VCaP (cell line): ENCODE data around the gene TOLLIP.

Source experiments
- H3K27ac ChIP-seq: fragments of 450-650 bp; 2 replicates; pipeline ENCODE4 v1.5.1; 2017
- TF ChIP-seq, protein P1 (sequence below): fragments of 450-650 bp; conservative IDR thresholded peaks from 2 replicates; pipeline ENCODE4 v1.5.1; 2017; ENCODE audit warnings: mild to moderate bottlenecking, moderate library complexity

TOLLIP gene

DNA sequence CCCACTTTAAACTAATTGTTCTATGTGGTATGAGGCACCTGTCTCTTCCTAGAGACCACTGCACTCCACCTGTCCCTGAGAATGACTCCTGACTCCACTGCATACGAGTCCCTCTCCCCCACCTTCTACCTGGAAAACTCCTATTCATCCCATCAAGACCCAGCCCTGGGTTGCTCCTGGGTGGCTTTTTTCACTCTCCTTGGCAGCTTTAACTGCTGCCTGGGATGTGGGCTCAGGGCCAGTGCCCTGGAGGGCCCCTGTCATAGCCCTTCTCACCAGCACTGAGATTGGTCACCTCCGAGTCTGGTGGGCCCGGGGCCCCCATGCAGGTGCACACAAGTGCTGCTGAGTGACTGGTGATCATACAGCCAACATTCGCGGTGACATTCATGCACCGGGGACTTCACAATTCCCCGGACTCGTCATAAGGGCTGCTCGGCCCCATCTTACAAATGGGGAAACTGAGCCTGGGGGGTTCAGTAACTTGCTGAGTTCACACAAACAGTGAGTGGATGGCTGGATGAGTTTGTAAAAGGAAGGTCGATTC is 25.9 kb upstream of the TOLLIP start:
- TF ChIP-seq, protein P1, sequence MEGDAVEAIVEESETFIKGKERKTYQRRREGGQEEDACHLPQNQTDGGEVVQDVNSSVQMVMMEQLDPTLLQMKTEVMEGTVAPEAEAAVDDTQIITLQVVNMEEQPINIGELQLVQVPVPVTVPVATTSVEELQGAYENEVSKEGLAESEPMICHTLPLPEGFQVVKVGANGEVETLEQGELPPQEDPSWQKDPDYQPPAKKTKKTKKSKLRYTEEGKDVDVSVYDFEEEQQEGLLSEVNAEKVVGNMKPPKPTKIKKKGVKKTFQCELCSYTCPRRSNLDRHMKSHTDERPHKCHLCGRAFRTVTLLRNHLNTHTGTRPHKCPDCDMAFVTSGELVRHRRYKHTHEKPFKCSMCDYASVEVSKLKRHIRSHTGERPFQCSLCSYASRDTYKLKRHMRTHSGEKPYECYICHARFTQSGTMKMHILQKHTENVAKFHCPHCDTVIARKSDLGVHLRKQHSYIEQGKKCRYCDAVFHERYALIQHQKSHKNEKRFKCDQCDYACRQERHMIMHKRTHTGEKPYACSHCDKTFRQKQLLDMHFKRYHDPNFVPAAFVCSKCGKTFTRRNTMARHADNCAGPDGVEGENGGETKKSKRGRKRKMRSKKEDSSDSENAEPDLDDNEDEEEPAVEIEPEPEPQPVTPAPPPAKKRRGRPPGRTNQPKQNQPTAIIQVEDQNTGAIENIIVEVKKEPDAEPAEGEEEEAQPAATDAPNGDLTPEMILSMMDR = no peak
- no peak overlapping the region for H3K27ac ChIP-seq

DNA sequence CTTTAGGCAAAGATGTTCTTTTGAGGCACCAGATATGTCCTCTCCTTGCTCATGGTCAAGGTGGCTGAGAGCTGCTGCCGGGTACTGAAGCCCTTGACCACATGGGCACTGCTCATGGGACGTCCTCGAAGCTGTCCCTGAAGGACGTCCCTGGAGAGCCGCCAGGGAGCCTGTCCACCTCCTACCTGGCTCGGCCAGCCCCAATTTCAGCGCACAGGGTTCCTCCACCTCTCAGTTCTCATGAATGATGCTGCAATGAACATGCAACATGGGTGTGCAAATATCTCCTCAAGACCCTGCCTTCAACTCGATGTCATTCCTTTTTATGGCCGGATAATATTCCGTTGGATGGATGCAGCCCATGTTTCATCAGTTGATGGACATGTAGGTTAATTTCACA is 24.4 kb upstream of the TOLLIP start:
- TF ChIP-seq, protein P1 = no peak

DNA sequence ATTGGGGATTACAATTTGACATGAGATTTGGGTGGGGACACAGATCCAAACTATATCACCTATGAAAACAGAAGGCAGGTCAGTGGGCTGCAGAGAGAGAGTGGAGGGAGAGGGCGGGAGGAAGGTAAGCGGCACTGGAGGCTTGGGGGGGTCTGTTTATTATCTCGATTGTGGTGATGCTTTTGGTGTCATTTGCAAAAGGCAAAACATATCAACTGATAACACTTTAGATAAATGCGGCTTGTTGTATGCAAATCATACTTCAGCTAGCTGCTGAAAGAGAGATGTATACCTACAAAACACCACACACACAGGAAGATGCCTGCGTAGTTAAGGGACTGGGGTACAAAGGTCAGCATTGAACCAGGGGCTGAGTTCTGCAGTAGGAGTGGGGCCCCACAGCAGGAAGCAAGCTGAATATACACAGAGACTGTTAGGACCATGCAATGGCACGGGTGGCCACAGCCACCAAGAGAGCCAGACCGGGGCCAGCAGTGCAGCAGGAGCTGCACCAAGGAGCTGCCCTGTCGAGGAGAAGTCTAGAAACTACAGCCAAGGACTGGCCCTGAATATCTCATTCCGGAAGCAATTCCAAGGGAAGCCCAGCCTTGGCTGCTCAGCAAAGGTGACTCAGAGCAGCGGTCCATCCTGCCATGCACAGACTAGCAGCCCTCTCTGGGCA is 23.8 kb upstream of the TOLLIP start:
- TF ChIP-seq, protein P1 = no peak
- no peak overlapping the region for H3K27ac ChIP-seq

More for the DNA sequence above, 24.4 kb upstream of the TOLLIP start:
- no peak overlapping the region for H3K27ac ChIP-seq

DNA sequence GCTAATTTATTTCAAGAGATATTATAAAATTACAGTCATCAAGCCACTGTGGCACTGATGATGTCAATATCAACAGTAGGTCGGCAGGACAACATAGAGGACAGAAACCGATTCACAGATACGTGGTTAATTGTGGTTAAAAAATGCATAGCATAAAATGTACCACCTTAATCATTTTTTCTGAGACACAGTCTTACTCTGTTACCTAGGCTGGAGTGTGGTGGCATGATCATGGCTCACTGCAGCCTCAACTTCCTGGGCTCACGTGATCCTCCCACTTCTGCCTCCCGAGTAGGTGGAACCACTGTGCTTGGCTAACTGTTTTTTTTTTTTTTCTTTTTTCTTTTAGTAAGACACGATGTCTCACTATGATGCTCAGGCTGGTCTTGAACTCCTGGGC is 21.0 kb upstream of the TOLLIP start:
- TF ChIP-seq, protein P1 = no peak
- H3K27ac ChIP-seq = no peak overlapping the region

DNA sequence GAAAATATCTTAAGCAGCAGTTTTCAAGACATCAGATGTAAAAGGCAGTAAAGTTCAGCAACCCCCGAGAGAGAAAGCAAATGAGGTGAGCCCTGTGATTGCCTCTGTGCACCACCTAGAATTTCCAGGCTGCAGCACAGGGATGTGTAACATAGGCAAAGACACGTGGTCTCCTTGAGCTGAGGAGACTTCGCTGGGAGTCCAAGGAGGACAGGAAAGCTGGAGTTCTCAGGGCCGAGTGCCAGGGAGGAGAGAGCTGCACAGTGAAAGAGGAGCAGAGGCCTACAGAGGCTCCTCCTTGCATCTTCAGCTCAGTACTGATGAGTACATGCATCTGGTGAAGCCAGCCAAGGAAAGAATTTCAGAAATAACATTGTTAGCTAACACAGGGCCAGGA is 17.6 kb upstream of the TOLLIP start:
- peak overlapping the region; percentile 25; the same call in 1 of the 2 replicates for H3K27ac ChIP-seq
- TF ChIP-seq, protein P1 = no peak

DNA sequence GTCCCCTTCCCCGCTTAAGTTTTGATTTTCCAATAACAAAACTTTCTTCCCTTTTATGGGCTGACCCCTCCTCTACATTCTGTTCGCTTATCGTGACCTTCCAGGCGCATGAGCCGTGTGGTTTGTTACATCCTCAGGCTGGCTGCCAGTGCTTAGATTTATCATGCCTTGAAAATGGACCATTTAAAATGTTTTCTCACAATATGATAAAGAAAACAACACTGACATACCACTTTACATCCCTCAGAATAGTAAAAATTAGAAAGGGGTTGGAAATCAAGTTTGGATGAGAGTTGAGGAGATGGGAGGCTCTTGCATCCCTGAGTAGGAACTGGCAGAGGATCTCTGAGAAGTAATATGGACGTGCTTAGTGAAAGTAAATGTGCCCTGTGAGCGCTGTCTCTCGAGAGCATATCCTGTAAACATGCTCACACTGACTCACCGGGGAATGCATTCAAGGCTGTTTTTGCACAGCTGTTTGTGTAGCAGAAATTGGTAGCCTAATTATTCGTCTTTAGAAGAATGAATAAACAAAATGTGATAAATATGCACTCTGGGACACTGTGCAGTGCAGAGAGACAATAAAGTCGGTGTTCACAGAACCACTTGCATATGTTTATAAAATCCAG is 17.1 kb upstream of the TOLLIP start:
- peak overlapping the region; percentile 25; the same call in 1 of the 2 replicates for H3K27ac ChIP-seq
- TF ChIP-seq, protein P1 = no peak

DNA sequence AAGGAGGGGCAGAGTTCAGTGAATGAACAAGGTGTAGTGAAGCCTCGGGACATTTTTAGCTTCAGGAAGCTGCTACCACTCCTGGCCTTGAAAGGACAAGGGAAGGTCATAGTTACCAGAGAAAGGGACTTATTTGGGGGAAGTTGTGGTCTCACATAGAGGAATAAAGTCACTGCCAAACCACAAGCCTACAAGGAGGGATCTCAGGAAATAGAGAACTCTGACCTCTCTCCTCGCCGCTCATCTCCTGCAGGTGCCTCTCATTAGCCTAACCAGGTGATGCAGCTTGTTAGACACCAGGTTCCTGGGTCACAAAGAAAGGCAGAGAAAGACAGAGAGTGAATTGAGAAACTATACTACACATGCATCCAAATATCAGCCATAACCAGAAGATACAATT is 14.3 kb upstream of the TOLLIP start:
- H3K27ac ChIP-seq = no peak overlapping the region
- TF ChIP-seq, protein P1 = no peak
